HFF-Myc (cell line): ENCODE data around the gene JUND.

Experiments used
- DNase-seq: peaks from one replicate; pipeline ENCODE4 v3.0.0-alpha.2; 2011; ENCODE audit warnings: low read depth; ENCODE audit errors: extremely low read depth
- H3K4me3 ChIP-seq: replicated peaks from 2 replicates; pipeline ENCODE4 v1.5.1; 2011; ENCODE audit warnings: low read depth, mild to moderate bottlenecking, control low read depth, low read length
- TF ChIP-seq, protein P1 (sequence below): IDR thresholded peaks from 2 replicates; pipeline ENCODE4 v1.5.1; 2012; ENCODE audit warnings: mild to moderate bottlenecking, low read depth, low read length, control low read depth; ENCODE audit errors: missing control alignments

The JUND gene

DNA sequence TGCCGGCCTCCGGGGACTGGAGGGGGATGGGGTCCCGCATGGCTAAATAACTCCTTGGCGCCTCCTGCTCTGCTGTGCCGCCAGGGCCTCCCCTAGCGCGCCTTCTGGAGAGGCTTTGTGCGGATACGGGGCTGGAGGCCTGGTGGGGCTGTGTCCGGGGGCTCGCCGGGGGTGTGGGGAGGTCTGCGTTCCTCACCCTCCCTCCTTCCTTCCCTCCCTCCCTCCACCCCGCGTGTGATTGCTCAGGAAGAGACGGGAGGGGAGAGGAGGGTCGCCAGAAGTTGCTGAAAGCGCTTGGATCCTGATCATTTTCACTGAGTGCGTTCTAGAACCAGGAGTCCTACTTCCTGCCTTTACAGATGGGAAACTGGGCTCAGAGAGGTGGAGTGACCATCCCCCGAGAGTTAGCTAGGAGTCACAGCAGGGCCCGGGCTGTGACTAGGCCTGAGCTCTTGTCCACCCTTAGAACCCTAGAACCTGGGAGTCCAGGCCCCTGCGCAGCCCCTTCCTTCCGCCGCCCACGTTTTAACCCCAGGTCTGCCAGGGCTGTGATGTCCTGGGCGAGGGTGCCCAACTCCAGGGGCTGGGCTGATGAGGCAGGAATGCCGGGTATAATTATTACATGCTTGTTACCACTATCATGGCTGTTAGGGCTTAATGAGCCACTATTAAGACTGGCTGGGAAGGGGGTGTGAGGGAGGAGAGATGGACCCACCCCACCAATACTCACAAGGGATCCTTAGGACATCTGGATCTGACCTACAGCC, 782 bp upstream of the JUND start:
- DNase-seq = no peak
- TF ChIP-seq, protein P1, sequence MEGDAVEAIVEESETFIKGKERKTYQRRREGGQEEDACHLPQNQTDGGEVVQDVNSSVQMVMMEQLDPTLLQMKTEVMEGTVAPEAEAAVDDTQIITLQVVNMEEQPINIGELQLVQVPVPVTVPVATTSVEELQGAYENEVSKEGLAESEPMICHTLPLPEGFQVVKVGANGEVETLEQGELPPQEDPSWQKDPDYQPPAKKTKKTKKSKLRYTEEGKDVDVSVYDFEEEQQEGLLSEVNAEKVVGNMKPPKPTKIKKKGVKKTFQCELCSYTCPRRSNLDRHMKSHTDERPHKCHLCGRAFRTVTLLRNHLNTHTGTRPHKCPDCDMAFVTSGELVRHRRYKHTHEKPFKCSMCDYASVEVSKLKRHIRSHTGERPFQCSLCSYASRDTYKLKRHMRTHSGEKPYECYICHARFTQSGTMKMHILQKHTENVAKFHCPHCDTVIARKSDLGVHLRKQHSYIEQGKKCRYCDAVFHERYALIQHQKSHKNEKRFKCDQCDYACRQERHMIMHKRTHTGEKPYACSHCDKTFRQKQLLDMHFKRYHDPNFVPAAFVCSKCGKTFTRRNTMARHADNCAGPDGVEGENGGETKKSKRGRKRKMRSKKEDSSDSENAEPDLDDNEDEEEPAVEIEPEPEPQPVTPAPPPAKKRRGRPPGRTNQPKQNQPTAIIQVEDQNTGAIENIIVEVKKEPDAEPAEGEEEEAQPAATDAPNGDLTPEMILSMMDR = no peak
- peak overlapping the region; percentile 44 for H3K4me3 ChIP-seq

DNA sequence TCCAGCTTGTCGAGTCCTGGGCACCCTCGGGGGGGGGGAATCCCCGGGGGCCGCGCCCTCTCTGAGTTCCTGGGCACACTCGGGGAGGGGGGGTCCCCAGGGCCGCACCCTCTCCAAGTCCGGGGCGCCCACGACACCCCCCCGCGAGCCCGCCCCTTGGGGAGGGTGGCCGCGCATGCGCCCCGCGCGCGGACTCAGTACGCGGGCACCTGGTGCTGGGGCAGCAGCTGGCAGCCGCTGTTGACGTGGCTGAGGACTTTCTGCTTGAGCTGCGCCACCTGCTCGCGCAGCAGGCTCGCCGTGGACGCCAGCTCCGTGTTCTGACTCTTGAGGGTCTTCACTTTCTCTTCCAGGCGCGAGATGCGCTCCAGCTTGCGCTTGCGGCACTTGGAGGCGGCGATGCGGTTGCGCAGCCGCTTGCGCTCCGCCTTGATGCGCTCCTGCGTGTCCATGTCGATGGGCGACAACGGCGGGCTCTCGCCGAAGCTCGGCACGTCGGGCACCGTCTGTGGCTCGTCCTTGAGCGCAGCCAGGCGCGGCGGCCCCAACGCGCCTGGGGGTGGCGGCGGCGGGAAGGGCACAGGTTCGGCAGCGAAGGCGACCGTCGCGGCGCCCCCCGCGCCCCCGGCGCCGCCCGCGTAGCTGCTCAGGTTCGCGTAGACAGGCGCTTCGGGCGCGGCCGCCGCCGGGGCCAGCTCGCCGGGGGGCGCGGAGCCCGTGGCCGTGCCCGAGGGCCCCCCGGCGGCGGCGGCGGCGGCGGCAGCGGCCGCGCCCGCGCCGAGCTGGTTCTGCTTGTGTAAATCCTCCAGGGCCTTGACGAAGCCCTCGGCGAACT, 958 bp downstream of the JUND start:
- TF ChIP-seq, protein P1 = no peak
- H3K4me3 ChIP-seq = peak overlapping the region; percentile 91
- DNase-seq = no peak

DNA sequence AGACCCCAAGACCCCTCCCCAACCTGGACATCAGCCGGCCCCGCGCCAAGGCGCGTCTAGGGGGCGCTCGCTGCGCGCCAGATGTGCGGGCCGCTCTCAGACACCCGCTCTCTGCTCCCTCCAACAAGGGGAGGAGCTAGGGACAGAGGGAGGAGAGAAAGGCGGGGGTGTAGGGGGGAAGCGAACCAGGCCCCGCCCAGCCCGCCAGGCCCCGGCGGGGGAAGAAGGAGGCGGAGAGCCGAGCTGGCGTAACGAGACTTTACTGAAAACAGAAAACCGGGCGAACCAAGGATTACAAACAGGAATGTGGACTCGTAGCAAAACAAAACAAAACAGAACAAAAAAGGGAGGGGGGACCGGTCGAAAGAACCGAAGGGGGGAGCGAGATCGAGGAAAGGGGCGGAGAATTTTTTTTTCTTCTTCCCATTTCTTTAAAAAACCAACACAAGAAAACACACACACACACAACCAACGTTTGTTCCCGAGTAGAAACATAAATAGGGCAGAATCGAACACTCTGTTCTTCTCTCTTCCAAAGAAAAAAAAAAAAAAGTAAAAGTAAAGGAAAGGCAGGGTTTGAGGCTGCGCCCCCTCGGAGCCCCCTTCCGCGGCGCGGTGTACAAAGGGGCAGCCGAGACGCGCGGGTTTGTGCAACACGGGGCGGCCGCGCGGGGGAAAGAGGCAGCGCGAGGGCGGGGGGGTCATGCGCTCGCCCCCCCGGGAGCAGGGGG, 1.7 kb downstream of the JUND start:
- no peak for DNase-seq
- TF ChIP-seq, protein P1 = peak; percentile 95
- H3K4me3 ChIP-seq = peak overlapping the region; percentile 91

DNA sequence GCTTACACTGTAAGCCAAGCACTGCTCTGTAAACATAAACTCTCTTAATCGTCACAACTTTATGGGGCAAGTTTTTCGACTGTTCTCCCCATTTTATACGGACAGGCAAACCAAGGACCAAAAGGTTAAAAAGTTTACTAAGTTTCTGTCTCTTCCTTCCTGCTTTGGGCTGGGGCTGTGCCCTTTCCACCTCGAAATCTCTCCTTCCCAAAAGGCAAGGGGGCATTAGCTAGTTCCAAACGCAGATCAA, 2.2 kb downstream of the JUND start:
- DNase-seq = no peak
- TF ChIP-seq, protein P1 = no peak
- peak overlapping the region; percentile 91 for H3K4me3 ChIP-seq

DNA sequence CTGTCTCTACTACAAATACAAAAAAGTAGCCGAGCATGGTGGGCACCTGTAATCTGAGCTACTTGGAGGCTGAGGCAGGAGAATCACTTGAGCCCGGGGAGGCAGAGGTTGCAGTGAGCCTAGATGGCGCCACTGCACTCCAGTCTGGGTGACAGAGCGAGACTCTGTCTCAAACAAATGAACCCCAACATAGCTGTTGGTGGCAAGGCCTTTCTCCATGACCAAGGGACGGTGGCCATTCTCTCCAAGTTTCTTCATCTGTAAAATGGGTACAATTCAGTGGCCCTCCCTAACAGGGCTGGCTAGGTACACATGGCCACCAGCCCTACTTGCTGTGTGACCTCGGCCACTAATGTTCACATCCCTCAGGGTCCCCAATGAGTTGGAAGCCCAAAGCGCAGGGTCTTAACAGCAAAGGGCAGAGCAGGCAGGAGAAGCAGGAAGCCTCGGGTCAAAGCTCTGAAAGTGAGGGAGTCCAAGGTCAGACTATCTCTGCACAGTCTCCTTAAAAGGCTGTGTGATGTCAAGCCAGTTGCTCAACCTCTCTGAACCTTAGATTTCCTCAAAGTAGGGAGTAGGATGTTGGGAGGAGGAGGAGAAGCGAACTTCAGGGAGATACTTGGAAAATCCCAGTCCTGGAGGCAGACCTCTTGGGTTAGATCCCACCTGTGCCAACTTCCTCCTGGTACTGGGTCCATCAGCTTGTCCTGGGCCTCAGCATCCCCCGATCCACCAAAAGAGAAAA, 2.7 kb downstream of the JUND start:
- TF ChIP-seq, protein P1 = peak; percentile 36
- no peak for DNase-seq

DNA sequence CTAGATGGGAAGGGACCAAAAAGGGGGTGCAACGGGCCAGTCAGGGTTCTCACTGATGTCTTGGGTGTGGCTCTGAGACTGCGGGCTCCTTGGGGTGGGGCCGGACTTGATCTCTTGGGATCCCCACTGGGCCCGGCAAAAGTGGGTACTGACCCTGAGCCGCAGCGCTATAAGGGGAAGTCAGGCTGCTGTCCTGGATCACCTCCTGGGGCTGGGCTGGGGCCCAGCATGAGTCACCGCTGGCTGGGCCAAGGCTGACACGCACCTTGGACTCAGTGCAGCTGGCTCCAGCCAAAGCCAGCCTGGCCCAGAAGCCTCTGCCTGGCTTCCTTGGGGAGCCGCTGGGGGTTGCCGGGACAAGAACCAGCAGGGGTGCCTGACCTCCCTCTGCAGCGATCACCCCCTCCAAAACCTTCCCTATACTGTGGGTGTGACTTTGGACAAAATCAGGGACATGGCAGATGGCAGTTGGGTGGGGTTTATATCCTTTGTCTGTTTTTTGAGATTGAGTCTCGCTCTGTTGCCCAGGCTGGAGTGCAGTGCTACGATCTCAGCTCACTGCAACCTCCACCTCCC, 6.6 kb downstream of the JUND start:
- no peak overlapping the region for H3K4me3 ChIP-seq
- TF ChIP-seq, protein P1 = no peak
- DNase-seq = no peak

More for the DNA sequence above, 2.7 kb downstream of the JUND start:
- peak overlapping the region; percentile 91 for H3K4me3 ChIP-seq
